HUES48 (cell line): Measurements from ENCODE around the gene LGALS14.
"Not testable (repeated sequence)": the region's sequence is repeated elsewhere in the genome, so short reads cannot be mapped to it uniquely, and the experiment has no call there.

Experiments
- H3K27ac ChIP-seq: one replicate; pipeline ENCODE4 v1.7.0; 2013; ENCODE audit warnings: low read depth, low read length, inconsistent platforms
- H3K27me3 ChIP-seq: 2 replicates; pipeline ENCODE4 v1.6.1; 2013; ENCODE audit warnings: mild to moderate bottlenecking, low read length; ENCODE audit not compliant: control insufficient read depth, insufficient read depth
- H3K36me3 ChIP-seq: 2 replicates; pipeline ENCODE4 v1.6.1; 2013; ENCODE audit warnings: low read length; ENCODE audit not compliant: control insufficient read depth, insufficient read depth
- H3K4me1 ChIP-seq: 2 replicates; pipeline ENCODE4 v1.6.1; 2013; ENCODE audit warnings: mild to moderate bottlenecking, low read length; ENCODE audit not compliant: control insufficient read depth, insufficient read depth
- H3K4me3 ChIP-seq: 2 replicates; pipeline ENCODE4 v1.5.1; 2013; ENCODE audit warnings: mild to moderate bottlenecking, low read depth, low read length
- H3K9ac ChIP-seq: 2 replicates; pipeline ENCODE4 v1.6.1; 2013; ENCODE audit warnings: mild to moderate bottlenecking, low read depth, low read length, moderate library complexity
- H3K9me3 ChIP-seq: 2 replicates; pipeline ENCODE4 v1.6.1; 2013; ENCODE audit warnings: low read length; ENCODE audit not compliant: control insufficient read depth, insufficient read depth

Gene LGALS14

GRCh38 chr19:39704181-39705044, at the start of gene LGALS14:
Gene LGALS14 (plus strand): TSS chr19:39704481. CDS start chr19:39704529, 48 bp downstream.
- Histone ChIP-seq H3K36me3 (no peaks in the 10 kb centered on the region), H3K27ac (no peak within 1 kb of the TSS)

GRCh38 chr19:39655613-39656012, 48.7 kb upstream of the LGALS14 start, which contains the start of gene LGALS16:
Gene LGALS16 (plus strand): TSS chr19:39655913. CDS start chr19:39655962, 49 bp downstream.
- Histone ChIP-seq H3K27me3 (no peaks in the 10 kb centered on the region; the same call in 1 of the 2 replicates), H3K27ac (no peak within 1 kb of the TSS), H3K36me3 (no peaks in the 10 kb centered on the region), H3K4me3 (no peak within 1 kb of the TSS), H3K9ac (no peak within 1 kb of the TSS), H3K9me3 (no peaks in the 10 kb centered on the region), H3K4me1 (no peaks in the 10 kb centered on the region)

More at GRCh38 chr19:39704181-39705044, at the start of gene LGALS14:
- Histone ChIP-seq H3K4me1 (no peaks in the 10 kb centered on the region; the same call in 1 of the 2 replicates), H3K27me3 (no peaks in the 10 kb centered on the region; the same call in 1 of the 2 replicates), H3K9me3 (no peaks in the 10 kb centered on the region), H3K9ac (no peak within 1 kb of the TSS), H3K4me3 (no peak within 1 kb of the TSS)

- Histone ChIP-seq H3K4me1 (no peaks in the 10 kb centered on the region), H3K36me3 (no peaks in the 10 kb centered on the region), H3K27me3 (no peaks in the 10 kb centered on the region; the same call in 1 of the 2 replicates)
These were observed 44.5 kb upstream of the LGALS14 start for GRCh38 chr19:39659791-39660190.

GRCh38 chr19:39660661-39661060, 43.6 kb upstream of the LGALS14 start:
- Histone ChIP-seq H3K9me3 (0 out of 2 replicates have a peak, but pooled peaks cover 3% of the 10 kb centered on the region), H3K36me3 (no peaks in the 10 kb centered on the region), H3K4me1 (no peaks in the 10 kb centered on the region), H3K9ac (no peak overlapping the region), H3K27me3 (no peaks in the 10 kb centered on the region; the same call in 1 of the 2 replicates), H3K27ac (no peak overlapping the region), H3K4me3 (no peak overlapping the region)

More at GRCh38 chr19:39659791-39660190, 44.5 kb upstream of the LGALS14 start:
- H3K9ac ChIP-seq: no peak overlapping the region
- H3K27ac ChIP-seq: no peak overlapping the region
- H3K9me3 ChIP-seq: no peaks in the 10 kb centered on the region
- H3K4me3 ChIP-seq: no peak overlapping the region

- Histone ChIP-seq H3K4me3 (no peak overlapping the region), H3K27ac (no peak overlapping the region), H3K9ac (no peak overlapping the region), H3K36me3 (no peaks in the 10 kb centered on the region), H3K27me3 (no peaks in the 10 kb centered on the region), H3K4me1 (no peaks in the 10 kb centered on the region), H3K9me3 (0 out of 2 replicates have a peak, but pooled peaks cover 3% of the 10 kb centered on the region)
These were observed 42.7 kb upstream of the LGALS14 start for GRCh38 chr19:39661565-39661964.

GRCh38 chr19:39669860-39670259, 34.4 kb upstream of the LGALS14 start:
- H3K9me3 ChIP-seq, H3K27ac ChIP-seq, H3K27me3 ChIP-seq, H3K4me3 ChIP-seq, H3K9ac ChIP-seq, H3K36me3 ChIP-seq: not testable (repeated sequence)
- H3K4me1 ChIP-seq: peaks cover 14% of the 10 kb centered on the region

GRCh38 chr19:39670998-39671397, 33.3 kb upstream of the LGALS14 start:
- no peak overlapping the region for H3K4me3 ChIP-seq
- H3K36me3 ChIP-seq: no peaks in the 10 kb centered on the region
- H3K9me3 ChIP-seq: no peaks in the 10 kb centered on the region
- H3K9ac ChIP-seq: no peak overlapping the region
- H3K4me1 ChIP-seq: peaks cover 14% of the 10 kb centered on the region
- H3K27ac ChIP-seq: no peak overlapping the region
- H3K27me3 ChIP-seq: no peaks in the 10 kb centered on the region

- Histone ChIP-seq H3K9me3 (no peaks in the 10 kb centered on the region), H3K36me3 (no peaks in the 10 kb centered on the region), H3K4me1 (peaks cover 14% of the 10 kb centered on the region), H3K27me3 (no peaks in the 10 kb centered on the region), H3K9ac (no peak overlapping the region), H3K27ac (no peak overlapping the region), H3K4me3 (no peak overlapping the region)
These were observed 32.4 kb upstream of the LGALS14 start for GRCh38 chr19:39671739-39672363.

- Histone ChIP-seq H3K9me3 (no peaks in the 10 kb centered on the region), H3K4me1 (peaks cover 14% of the 10 kb centered on the region), H3K9ac (no peak overlapping the region), H3K27ac (no peak overlapping the region), H3K27me3 (no peaks in the 10 kb centered on the region), H3K4me3 (no peak overlapping the region), H3K36me3 (no peaks in the 10 kb centered on the region)
These were observed 31.8 kb upstream of the LGALS14 start for GRCh38 chr19:39672473-39672872.

GRCh38 chr19:39673862-39674261, 30.4 kb upstream of the LGALS14 start:
- H3K36me3 ChIP-seq, H3K9ac ChIP-seq, H3K27me3 ChIP-seq, H3K9me3 ChIP-seq, H3K27ac ChIP-seq, H3K4me3 ChIP-seq: not testable (repeated sequence)
- peaks cover 14% of the 10 kb centered on the region for H3K4me1 ChIP-seq

- H3K9me3 ChIP-seq: no peaks in the 10 kb centered on the region
- no peak overlapping the region for H3K4me3 ChIP-seq
- H3K4me1 ChIP-seq: peaks cover 7% of the 10 kb centered on the region
- no peaks in the 10 kb centered on the region for H3K36me3 ChIP-seq
- H3K9ac ChIP-seq: no peak overlapping the region
- no peaks in the 10 kb centered on the region for H3K27me3 ChIP-seq
- H3K27ac ChIP-seq: no peak overlapping the region
These were observed 28.3 kb upstream of the LGALS14 start for GRCh38 chr19:39676004-39676403.
